GM19240 (cell line): ENCODE measurements around the gene PCBP3.
"Not testable (repeated sequence)": the region's sequence is repeated elsewhere in the genome, so short reads cannot be mapped to it uniquely, and the experiment has no call there.

Source experiments
- DNase-seq: peaks from one replicate; pipeline ENCODE4 v3.0.0; 2011; ENCODE audit warnings: low spot score; ENCODE audit not compliant: insufficient read length

Gene PCBP3

GRCh38 chr21:45942755-45943629 is 299.5 kb downstream of the PCBP3 start:
- no peak for DNase-seq

- no peak for DNase-seq
Observed at GRCh38 chr21:45943630-45944540, 300.4 kb downstream of the PCBP3 start.

- DNase-seq = no peak
Observed at GRCh38 chr21:45944601-45945000, 301.1 kb downstream of the PCBP3 start.

- no peak for DNase-seq
Observed at GRCh38 chr21:45945066-45945867, 301.7 kb downstream of the PCBP3 start.

- DNase-seq = no peak
Observed at GRCh38 chr21:45945868-45946210, 302.3 kb downstream of the PCBP3 start.

GRCh38 chr21:45947296-45947695 is 303.8 kb downstream of the PCBP3 start:
- no peak for DNase-seq

DNA sequence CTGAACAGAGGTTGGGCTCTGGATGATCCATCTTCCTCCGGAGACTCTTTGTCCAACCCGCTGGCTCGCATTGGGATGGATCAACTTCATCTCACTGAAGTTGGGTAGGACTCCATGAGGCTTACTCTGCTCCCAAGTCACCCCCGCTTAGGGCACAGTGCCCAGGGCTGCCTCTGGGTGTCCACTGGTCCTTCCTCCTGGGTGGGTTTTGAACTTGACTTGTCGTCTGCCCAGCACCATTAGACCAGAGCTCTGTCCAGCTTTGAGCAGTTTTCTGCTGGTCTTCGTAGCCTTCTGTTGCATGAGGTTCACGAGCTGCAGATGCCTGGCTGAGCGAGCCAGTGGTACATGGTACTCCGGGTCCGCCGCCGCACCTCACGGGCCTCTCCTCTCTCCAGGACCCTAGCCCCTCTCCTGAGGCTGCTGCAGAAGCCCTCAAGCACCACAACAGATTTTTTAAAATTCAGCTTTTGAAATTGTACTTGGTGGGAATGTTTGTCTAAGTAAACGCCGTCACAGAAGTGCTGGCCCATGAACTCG is 304.3 kb downstream of the PCBP3 start:
- no peak for DNase-seq

- no peak for DNase-seq
Observed at GRCh38 chr21:45948576-45949141, 305.1 kb downstream of the PCBP3 start.

DNA sequence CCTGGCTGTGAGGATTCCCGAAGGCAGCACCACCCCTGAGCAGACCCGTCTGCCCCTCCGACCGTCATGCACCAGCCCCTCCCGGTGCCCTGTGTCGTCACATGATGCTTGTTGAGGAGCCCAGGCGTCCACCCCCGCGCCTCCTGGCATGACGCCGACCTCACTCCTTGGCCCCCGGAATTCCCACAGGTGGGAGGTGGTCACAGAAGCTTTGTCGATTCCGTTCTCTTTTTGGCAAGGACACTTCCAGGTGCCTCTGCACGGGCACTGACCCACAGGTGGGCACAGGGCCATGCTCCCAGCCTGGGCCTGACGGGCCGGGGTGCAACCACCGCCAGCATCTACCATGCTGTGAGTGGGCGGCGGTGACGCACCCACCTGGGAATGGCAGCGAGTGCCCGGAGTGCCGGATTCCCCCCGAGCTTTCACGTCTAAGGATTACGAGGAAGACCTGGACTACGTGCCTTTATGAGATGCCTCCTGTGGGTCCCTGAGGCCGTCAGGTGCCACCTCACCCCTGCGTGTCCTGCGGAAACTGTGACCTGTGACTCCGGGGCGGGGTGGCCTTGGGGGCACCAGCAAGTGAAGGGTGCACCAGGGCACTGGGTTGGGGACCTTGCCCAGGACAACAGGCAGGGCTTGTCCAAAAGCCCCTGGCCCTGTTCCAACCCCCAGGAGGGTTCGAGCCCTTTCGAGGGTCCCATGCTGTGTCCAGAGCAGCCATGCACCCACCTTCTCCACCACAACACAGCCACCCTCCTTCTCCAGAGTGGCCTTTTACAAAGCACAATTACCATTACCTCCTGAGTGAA is 306.6 kb downstream of the PCBP3 start:
- DNase-seq = no peak

DNA sequence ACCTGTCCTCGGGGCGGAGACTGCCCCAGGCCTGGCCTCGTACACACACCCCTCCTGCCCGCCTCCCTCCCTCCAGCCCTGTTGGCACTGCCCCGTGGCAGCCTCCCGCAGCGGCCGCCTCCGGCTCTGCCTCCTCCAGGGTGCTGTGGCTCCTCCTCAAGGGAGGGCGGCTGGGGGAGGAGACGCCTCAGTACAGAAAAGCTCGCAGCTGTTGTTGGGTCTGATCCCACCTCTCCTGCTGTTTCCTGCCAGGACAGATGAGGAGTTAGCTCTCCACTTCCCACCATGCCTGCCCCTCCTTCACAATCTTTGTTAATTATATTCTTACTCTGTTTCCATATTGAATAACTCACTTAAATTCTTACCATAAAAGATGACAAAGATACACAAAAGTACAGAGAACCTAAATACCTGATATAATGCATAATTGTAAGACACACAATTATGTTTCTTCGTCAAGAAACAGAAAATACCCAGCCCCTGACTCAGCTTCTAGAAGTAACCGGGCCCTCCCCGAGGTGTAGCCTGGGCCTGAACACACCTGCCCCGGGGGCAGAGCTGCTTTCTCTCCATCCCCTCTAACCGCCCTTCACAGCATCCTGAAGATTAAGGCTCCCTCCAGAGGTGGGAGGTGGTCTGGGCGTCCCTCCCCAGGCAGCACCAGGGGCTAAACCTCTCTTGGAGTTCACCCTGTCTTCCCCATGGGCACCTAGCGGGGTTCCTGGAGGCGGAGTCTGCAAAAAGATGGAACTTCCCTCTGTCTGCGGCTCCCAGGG is 307.4 kb downstream of the PCBP3 start:
- no peak for DNase-seq

DNA sequence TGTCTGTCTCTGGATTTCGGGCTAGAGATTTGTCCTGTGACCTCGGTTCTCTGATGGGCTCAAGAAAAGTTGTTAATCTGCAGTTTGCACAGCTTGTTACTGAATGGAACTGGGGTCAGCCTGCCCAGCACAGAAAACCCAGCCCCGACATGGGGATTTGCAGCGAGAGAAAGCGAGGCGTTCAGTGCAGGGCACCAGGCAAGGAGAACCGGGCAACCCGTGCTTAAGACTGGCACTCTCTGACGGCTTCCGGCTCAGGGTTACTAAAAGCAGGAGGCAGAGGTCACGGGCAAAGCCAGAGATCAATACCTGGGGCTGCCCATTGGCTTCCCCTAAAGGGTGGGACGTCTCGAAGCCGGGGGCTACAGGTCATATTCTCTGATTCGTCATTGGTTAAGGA is 308.2 kb downstream of the PCBP3 start:
- no peak for DNase-seq

- DNase-seq = not testable (repeated sequence)
Observed at GRCh38 chr21:45952527-45952926, 309.0 kb downstream of the PCBP3 start.

GRCh38 chr21:45952974-45953373 is 309.4 kb downstream of the PCBP3 start:
- no peak for DNase-seq

DNA sequence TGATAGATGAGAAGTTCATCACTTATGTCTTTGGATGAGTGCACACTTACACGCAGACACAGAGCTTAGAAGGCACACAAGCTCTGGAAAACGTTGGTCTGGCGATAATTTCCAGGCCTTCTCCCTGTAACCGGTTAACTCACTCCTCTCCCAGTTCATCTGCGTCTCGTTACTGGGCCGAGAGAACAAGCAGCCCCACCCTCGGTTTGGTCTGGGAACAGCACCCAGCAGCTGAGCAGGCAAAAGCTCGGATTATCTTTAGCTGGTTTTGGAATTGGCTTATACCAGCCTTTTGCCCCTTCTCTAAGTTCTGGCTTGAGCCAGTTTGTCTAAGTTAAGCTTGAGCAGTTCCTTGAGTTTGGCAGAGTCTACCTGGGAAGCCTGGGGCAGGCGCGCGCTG is 310.7 kb downstream of the PCBP3 start:
- no peak for DNase-seq

DNA sequence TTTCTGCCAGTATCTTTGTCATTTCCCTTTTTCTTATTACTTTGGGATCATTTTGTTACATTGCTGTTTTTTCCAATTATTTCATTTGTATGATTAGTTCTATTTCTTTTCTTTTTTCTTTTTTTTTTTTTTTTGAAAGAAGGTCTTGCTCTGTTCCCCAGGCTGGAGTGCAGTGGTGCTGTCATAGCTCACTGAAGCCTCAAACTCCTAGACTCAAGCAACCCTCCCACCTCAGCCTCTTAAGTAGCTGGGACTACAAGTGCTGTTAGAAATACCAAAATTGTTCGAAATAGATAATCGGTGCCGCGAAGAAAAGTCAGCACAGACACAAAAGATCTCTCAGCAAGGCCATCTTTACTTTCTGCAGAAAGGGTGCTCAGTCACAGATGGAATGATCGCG is 311.4 kb downstream of the PCBP3 start:
- DNase-seq = no peak

DNA sequence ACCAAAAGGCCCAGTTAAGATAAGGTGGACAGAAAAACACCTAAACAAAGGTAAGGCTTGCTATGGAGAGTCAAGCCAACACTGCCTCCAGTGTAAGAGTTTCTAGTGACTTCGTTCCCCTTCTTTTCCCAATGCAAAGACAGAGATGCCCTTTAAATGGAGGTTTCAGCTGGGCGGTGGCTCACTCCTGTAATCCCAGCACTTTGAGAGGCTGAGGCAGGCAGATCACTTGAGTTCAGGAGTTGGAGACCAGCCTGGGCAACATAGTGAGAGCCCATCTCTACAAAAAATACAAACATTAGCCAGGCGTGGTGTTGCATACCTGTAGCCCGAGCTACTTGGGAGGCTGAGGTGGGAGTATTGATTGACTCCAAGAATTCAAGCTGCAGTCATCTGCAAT is 314.0 kb downstream of the PCBP3 start:
- DNase-seq = no peak

GRCh38 chr21:45957981-45958600 is 314.6 kb downstream of the PCBP3 start:
- DNase-seq = no peak

DNA sequence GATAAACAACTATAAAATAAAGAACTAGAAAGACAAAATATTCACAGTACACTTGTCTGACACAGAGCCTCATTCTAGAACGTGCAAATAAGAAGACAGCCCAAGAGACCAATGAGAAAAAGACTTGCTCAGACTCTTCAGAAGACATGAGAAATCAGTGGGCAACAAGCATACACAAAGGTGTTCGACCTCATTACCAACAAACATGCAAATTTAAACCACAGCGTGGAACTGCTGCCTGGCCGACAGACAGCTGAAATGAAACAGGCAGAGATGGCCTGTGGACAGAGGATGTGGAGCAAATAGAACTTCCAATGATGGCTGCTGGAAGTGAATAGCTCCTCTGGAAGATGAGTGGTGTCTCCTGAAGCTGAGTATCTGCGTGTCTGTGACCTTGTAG is 315.7 kb downstream of the PCBP3 start:
- no peak for DNase-seq
